ENCODE measurements around the gene TBC1D22A. TPM values are rescaled to one million over a fixed set of nuclear protein-coding genes. Genes with fewer than 3 reads are reported as not detected.

Gene TBC1D22A
- total and polyA plus RNA-seq, 2 donors (not counting 3 experiments of a cell fraction or from before 2014, with no cell fraction given), result 26.1 to 32.4 TPM

DNA sequence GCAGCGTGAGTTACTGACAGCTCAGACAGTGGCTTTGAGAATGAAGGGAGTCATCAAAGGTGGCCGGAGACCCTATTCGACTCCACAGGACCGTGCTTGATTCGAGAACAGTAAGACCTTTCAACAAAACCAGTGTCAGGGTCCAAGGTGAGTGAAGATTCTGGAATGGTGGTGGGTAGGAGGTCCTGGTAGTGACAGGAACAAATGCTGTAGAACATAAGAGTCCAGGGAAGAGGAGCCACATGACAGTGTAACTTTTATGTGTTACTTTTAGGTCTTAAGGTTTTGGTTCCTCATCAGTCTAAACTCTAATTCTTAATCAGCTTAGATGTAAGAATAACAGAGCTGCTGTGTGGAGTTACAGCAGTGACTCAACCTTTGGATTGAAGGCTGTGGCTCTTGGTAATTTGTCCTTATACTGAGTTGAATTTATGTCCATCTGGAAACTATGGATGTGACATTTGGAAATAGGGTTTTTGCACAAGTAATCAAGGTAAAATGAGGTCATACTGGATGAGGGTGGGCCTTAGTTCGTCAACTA lies 1.8 kb downstream of the TBC1D22A start:
- intact Hi-C loops (cut with micrococcal nuclease), result no loop called here
- no peak overlapping the region for H3K4me3 ChIP-seq (replicated peaks in 1 of 3; ENCODE audit: insufficient read depth in 1 of 3, low read depth in 1 of 3, low read length in 3 of 3)
- H3K27me3 ChIP-seq (ENCODE audit: control insufficient read depth in 2 of 2, insufficient read depth in 2 of 2, low read length in 2 of 2), result no peaks in the 10 kb centered on the region
- no peak overlapping the region for H3K27ac ChIP-seq (ENCODE audit: insufficient read depth, low read depth, low read length)
- no peak overlapping the region for H2AFZ ChIP-seq (ENCODE audit: low read depth, low read length)
- peaks cover 51% of the 10 kb centered on the region for H3K79me2 ChIP-seq (ENCODE audit: control insufficient read depth, insufficient read depth, low read length)
- peaks cover 14% of the 10 kb centered on the region for H3K4me1 ChIP-seq (ENCODE audit: control insufficient read depth, extremely low read depth, insufficient read depth, low read length)
- FAIRE-seq, result no peak
- no peak for DNase-seq (ENCODE audit: low read depth, low spot score)
- no peak overlapping the region for H3K9ac ChIP-seq (replicated peaks; ENCODE audit: extremely low read depth, insufficient read depth, low read length)
- no peaks in the 10 kb centered on the region for H3K9me3 ChIP-seq (replicated peaks; ENCODE audit: control insufficient read depth, insufficient read depth, low read length)
- H3K4me2 ChIP-seq (ENCODE audit: insufficient read depth, low read length), result no peak overlapping the region
- TF ChIP-seq, protein P1, sequence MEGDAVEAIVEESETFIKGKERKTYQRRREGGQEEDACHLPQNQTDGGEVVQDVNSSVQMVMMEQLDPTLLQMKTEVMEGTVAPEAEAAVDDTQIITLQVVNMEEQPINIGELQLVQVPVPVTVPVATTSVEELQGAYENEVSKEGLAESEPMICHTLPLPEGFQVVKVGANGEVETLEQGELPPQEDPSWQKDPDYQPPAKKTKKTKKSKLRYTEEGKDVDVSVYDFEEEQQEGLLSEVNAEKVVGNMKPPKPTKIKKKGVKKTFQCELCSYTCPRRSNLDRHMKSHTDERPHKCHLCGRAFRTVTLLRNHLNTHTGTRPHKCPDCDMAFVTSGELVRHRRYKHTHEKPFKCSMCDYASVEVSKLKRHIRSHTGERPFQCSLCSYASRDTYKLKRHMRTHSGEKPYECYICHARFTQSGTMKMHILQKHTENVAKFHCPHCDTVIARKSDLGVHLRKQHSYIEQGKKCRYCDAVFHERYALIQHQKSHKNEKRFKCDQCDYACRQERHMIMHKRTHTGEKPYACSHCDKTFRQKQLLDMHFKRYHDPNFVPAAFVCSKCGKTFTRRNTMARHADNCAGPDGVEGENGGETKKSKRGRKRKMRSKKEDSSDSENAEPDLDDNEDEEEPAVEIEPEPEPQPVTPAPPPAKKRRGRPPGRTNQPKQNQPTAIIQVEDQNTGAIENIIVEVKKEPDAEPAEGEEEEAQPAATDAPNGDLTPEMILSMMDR (IDR thresholded peaks at IDR 0.05; ENCODE audit: extremely low read depth in 1 of 2, insufficient read depth in 1 of 2, low read depth in 1 of 2, low read length in 2 of 2), result no peak
- TF ChIP-seq MYC (IDR thresholded peaks at IDR 0.05; ENCODE audit: low read depth, low read length), result no peak
- TF ChIP-seq POLR2A (IDR thresholded peaks at IDR 0.05; ENCODE audit: low read depth, low read length), result no peak
- no peak for TF ChIP-seq FOS (IDR thresholded peaks at IDR 0.05; ENCODE audit: borderline replicate concordance, insufficient read depth, low read length)
- no peak for TF ChIP-seq POLR2AphosphoS5 (IDR thresholded peaks at IDR 0.05; ENCODE audit: insufficient read depth, low read depth, low read length)
- TF ChIP-seq JUN (IDR thresholded peaks at IDR 0.05; ENCODE audit: borderline replicate concordance, insufficient read depth, insufficient read length, low read depth), result no peak
- no peak for TF ChIP-seq GATA2 (IDR thresholded peaks at IDR 0.05; ENCODE audit: insufficient read depth, insufficient read length, low read depth, low read length)
- TF ChIP-seq MAX (IDR thresholded peaks at IDR 0.05; ENCODE audit: insufficient read depth, insufficient read length), result no peak
- no peak for TF ChIP-seq EZH2 (IDR thresholded peaks at IDR 0.05; ENCODE audit: borderline replicate concordance, low read depth, low read length, severe bottlenecking)
- dilution Hi-C loops (cut with MboI; ENCODE audit: extremely low pct_ligation_motif_present, low sequenced_read_pairs), result no loop called here
- H3K9me1 ChIP-seq (replicated peaks; ENCODE audit: control insufficient read depth, extremely low read depth, insufficient read depth, low read length), result no peaks in the 10 kb centered on the region
- BruUV-seq (replicated peaks), result no TSS peak
- CTCF ChIA-PET, result interaction anchor here (1.5 to 2.7 kb wide), 2 partner anchors 25 to 35 kb away, joined by 3 to 11 read pairs; no protein-coding TSS in a partner anchor
- H4K20me1 ChIP-seq (replicated peaks; ENCODE audit: control insufficient read depth, extremely low read depth, insufficient read depth, low read length), result no peaks in the 10 kb centered on the region
- POLR2A ChIA-PET, result no interaction called here
- H3K36me3 ChIP-seq (ENCODE audit: control insufficient read depth in 2 of 2, extremely low read depth in 1 of 2, insufficient read depth in 2 of 2, low read length in 2 of 2), result peaks cover 0 to 2% of the 10 kb centered on the region in 2 experiments
